SW480 (cell line): Measurements from ENCODE around the gene TGFBI.

ENCODE experiments used
- DNase-seq: peaks from one replicate; pipeline ENCODE4 v3.0.0-alpha.2; 2016; ENCODE audit warnings: low spot score

Gene TGFBI

DNA sequence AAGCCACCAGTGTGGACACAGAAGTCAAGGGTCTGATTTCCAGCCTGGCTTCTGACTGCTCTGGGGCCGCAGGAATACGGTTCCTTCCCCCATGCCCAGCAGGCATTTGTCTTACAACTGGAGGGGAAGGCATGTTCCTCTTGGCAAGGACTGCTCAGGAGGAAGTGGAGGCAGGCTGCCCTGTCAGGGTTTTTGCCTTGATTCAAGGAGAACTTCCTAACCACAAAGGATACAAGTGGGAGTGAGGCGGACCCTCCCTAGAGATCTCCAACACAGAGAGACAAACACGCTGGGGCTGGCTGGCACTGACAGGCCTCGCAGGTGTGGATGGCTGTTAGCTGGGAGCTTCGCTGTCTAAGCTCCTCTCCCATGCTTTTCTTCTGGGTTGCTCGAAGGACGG, 19.1 kb downstream of the TGFBI start:
- no peak for DNase-seq

DNA sequence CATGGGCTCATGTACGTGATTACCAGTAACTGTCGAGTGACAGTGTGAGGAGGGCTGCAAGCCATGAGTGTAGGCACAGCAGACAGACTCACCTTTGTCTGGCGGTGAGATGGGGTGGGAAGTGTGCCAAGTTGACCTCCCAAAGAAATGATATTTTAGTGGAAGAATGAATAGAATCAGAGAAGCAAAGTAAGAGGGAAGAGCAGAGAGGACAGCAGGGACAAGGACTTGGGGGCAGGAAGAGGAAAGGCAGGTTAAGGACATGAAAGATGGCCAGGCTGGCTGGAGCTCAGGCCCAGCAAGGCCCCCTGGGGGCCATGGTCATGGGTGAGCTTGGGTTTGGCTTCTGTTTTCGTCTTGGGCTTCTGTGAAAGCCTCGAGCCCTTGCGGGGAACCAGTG, 20.2 kb downstream of the TGFBI start:
- DNase-seq: no peak

DNA sequence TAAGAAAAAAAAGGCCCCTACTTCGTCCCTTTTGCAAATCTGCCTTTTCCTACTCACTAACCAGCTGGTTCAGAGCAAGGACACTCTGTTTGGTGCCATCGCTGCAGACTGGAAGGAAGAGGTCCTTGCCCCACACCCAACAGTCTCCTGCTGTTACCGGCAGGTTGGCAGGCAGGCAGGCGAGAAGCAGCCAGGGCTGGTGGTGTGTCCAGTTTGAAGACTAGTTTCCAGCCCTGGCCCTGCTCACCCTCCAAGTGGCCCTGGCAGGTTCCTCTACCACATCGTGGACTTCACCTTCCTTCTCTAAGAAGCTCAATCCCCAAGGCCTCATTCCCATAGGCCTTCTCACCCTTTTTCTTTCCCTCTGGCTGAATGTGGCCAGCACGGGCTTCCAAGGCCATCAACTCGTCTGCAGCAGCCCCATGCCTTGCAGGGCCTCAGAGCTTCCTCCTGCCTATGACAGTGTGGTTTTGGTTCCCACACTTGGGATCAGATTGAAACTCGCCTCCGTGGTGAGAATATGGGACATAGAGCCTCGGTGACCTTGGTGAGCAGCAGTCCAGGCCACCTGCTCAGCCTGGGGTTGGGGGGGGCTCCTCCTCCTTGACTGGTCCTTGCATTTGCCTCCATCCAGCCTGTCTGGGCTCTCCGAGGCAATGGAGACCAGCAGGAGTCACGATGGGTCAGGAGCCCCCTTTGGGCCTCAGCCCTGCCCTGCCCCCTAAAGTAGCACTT, 22.9 kb downstream of the TGFBI start:
- no peak for DNase-seq

DNA sequence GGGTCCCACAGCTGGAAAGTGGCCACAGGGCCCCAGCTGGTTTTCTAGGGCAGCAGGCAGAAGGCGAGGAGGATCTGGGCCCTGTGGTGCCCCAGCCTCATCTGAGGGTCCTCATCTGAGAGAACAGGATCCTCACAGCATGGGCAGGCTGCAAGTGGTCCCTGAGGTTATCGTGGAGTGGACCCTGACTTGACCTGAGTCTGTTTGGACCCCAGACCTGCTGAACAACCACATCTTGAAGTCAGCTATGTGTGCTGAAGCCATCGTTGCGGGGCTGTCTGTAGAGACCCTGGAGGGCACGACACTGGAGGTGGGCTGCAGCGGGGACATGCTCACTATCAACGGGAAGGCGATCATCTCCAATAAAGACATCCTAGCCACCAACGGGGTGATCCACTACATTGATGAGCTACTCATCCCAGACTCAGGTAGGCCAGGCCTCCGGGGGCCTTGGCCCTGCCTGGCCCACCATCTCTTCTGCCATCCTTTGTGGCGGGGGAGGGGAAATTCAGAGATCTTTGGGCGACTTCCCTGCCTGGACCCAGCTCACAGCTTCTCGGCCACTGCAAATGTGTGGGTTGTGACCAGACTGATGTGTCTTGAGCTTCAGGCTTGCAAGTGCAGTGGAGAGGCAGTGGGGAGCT, 24.0 kb downstream of the TGFBI start:
- DNase-seq: no peak

DNA sequence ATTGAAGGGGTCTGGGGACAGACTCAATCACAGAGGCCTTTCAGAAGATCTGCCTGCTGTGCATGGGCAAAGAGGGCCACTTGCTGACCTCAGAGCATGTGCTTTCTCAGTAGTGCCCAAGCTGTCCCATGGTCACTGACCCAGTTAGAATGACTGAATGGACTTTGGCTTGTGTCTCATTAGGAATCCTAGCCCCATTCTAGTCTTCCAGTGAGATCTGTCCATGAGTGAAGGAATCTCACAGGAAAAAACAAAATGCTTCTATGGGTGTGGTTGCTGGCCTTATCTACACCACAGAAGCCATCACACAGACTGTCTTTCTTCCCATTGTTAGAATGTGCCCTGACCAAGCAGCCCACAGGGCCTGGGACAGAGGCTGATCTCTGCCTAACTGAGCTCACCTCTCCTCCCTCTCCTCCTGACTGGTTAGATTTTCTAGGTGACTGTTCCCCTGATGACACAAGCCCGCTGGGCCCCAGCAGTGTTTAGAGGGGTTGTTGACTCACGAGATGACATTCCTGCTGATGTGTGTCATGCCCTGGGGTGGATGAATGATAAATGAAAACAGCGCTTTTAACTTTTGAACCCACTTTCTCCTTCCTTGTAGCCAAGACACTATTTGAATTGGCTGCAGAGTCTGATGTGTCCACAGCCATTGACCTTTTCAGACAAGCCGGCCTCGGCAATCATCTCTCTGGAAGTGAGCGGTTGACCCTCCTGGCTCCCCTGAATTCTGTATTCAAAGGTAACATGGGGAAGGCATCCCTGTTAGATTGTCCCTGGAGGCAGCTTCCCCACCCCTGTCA, 24.8 kb downstream of the TGFBI start:
- peak; percentile 98 for DNase-seq

DNA sequence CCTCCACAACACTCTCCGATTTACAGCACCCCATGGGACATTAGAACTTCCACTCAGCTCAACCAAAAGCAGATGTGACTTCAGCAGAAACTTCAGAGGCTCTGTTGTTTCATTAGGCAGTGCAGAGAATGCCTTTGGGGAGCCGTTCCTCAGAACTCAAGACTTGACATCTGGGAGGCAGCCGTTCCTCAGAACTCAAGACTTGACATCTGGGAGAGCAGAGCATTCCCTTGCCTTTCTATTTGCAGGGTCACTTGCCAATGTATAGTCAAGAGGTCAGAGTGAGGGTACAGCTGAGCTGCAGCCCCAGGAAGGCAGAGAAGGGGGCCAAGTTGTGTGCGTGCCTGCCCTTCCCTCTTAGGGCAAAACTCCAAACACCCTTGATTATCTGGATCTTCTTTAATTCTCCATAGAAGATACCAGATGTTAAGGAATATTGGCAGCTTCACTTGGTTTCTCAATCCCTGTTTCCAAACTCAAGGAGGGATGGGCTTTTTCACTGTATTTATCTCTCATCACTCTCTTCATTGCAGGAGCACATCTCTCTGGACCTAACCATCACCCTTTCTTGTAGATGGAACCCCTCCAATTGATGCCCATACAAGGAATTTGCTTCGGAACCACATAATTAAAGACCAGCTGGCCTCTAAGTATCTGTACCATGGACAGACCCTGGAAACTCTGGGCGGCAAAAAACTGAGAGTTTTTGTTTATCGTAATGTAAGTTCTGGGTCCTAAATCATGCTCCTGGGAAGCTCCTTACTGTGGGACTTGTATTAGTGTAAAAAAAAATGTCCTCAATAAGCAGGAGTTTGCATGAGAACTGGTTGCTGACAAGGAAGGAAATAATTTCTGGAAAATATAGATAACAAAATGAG, 25.6 kb downstream of the TGFBI start:
- DNase-seq: no peak

DNA sequence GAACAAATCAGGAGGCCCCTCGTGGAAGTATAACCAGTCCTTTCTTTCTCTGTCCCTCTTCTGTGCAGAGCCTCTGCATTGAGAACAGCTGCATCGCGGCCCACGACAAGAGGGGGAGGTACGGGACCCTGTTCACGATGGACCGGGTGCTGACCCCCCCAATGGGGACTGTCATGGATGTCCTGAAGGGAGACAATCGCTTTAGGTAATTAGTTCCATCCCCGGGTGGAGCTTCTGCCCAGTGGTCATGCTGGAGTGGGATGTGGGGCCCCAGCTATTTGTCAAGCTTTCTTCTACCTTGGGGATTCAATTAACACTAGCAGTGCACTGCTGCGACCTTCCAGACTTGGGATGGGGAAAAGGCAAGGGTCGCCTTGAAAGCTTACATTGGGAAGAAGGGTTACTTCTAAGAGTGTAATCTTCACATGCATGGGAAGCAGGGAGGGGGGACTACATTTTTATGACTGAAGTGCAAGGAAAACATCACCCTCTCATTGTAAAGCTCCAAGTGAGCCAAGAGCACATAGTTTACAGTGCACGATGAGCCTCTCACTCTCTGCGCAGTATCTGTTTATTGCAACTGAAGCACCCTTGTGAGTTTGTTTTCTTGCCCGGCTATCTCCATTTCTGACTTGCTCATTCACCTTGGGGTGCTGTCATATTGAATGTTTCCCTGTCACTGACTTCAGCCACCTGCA, 27.0 kb downstream of the TGFBI start:
- no peak for DNase-seq

DNA sequence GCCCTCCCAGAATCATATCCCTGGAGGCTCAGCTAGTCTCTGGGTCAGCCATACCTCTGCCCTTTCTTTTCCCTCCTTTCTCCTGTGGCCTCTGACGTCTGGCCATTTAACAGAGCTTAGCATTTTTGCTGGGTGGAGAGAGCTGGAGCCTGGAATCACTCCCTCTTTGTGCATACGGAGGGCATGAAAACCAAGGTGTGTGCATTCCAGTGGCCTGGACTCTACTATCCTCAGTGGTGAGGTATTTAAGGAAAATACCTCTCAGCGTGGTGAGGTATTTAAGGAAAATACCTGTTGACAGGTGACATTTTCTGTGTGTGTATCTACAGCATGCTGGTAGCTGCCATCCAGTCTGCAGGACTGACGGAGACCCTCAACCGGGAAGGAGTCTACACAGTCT, 27.5 kb downstream of the TGFBI start:
- DNase-seq: no peak

DNA sequence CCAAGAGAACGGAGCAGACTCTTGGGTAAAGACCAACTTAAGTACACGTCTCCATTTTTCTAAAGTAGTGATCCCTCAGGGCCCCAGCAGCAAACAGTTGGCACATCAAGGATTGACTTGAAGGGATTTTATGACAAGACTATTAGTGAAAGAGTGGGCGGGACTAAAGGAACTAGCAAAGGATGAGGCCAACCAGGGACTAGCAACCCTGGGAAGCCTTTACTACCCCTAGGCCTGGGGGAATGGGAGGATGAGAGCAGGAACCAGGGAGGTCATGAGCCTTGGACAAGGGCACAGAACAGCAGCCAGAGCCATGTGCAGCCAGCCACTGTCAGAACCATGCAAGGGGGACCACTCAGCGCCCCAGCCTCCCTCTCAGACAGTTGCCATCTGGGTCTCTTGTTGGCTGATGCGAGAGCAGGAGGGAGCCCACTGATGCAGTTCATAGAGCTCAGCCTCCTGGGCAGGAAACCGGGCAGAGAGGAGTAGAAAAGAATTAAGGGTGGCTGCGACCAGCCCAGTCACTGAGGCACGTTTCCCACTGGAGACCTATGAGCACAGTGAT, 28.1 kb downstream of the TGFBI start:
- DNase-seq: no peak

DNA sequence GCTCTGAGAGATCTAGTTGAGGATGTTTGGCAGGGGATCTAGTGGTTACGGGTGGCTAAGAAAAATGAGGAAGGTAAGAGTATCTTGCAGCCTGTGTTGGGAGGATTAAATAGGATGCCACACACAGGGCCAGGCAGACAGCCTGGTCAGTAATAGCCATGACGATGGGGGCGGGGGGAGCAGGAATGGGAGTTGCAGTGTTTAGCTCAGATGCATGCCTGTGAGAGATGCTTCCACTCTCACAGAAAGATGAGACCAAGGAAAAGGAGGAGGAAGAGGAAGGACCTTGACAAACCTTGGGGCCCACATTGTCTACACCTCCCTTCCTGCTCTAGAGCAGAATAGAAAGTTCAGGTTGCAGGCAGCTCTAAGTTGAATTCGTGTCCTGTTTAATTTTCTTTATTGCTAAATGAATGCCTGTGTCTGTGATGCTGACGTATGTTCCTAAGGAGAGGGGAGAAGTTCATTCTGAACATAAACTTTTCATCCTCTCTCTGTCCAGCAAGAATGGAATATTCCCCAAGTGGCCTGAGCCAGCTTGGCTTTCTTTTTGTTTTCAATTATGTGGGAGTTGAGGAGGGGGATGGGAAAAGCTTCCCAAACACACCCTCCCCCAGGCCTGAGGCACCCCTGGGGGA, 28.7 kb downstream of the TGFBI start:
- DNase-seq: no peak

DNA sequence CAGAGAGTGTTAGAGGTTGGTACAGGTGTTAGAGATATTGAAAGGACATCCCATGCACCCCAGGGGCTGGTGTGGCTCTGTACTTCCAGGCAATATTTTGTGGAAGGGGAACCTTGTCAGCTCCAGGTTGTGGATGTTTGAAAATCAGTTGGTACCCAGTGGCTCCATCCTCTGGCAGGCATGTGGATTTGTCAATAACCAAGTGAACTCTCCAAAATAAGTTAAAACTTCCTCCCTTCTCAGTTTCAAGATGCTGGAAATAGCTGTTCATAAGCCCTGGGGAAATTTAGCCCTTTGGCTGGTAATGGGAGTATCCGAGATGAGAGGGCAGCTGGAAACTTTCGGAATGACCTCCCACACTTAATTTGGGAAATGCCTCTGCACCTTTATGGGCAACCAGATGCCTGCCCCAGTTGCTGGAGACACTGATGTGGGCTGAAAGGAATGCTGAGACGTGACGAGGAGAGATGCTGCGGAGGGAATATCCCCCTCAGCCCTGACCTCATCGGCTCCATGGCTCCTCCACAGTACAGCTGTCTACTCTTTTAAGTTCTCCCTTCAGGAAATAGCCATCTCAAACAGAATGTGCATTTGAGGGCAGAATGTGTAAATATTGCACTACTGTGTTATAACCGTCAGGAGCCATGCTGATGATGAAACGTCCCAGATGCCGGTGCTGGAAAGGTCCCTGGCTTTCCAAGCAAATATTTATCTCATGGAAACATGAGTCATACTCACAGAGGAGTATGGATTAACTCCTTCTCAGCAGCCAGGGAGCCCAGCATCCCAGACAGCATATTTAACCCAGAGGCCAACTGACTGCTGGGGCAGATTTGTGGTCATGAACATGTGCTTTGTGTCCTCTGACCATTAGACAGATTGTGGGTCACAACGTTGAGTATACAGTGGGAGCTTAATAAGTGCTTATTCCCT, 29.5 kb downstream of the TGFBI start:
- DNase-seq: peak; percentile 83

DNA sequence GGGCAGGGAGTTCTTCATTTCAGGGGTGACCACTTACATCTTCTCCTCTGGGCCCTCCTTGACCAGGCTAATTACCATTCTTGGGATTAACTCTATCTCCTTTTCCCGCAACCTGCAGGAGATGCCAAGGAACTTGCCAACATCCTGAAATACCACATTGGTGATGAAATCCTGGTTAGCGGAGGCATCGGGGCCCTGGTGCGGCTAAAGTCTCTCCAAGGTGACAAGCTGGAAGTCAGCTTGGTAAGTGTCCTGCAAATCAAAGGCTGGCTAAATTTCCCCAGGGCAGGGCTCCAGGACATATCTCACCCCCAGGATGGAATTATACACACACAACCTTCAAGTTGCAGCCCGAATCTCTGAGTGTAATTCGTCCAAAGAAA, 30.2 kb downstream of the TGFBI start:
- no peak for DNase-seq

DNA sequence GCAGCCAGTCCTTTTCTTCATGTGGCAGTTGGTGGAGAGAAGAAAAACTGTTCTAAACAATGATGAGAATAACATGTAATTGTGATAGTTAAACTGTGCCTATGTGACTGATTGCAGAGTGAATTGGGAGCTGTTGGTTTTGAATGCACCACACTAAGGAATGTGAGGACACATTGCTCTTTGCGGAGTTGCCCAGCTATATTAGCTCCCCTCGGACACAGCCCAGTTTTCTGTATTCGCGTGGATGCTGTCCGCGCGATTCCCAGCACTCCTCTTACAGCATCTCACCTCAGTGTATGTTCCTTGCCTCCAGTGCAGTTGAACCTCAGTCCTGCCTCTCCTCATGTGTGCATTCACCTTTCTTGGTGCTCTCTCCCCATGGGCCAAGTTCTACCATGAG, 32.2 kb downstream of the TGFBI start:
- DNase-seq: no peak

DNA sequence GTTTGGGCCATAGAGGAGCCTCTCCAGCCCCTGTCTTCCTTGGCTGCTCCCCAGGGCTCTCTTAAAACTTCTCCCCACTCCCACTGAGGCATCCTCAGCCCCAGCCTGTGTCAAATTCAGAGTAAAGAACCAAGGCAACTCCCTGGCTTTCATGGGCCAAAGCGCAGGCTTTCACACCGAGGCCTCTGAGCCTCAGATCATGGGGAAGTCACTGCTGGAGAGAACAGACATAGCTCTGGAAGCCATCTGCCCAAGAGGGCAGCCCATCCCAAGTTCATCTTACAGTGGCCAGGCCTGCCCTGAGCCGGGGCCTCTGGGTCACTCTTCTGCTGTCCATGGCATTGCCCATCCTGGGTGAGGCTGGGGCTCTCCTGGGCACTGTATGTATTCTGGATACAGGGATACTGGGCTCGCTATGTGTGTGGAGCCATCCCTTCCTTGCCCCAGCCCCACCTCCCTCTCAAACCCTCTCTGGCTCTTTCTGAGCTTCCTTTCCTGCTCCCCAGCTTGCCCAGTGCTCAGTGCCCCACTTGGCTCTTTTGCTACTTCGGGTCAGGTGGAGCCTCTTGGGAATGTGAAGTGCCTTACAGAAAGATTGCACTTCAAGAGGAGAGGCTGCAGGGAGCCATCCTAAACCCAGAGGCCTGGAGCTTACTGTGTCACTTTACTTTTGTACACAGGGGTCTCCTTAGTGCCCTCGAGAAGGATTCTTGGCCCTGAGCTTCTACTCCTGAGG, 33.0 kb downstream of the TGFBI start:
- no peak for DNase-seq

DNA sequence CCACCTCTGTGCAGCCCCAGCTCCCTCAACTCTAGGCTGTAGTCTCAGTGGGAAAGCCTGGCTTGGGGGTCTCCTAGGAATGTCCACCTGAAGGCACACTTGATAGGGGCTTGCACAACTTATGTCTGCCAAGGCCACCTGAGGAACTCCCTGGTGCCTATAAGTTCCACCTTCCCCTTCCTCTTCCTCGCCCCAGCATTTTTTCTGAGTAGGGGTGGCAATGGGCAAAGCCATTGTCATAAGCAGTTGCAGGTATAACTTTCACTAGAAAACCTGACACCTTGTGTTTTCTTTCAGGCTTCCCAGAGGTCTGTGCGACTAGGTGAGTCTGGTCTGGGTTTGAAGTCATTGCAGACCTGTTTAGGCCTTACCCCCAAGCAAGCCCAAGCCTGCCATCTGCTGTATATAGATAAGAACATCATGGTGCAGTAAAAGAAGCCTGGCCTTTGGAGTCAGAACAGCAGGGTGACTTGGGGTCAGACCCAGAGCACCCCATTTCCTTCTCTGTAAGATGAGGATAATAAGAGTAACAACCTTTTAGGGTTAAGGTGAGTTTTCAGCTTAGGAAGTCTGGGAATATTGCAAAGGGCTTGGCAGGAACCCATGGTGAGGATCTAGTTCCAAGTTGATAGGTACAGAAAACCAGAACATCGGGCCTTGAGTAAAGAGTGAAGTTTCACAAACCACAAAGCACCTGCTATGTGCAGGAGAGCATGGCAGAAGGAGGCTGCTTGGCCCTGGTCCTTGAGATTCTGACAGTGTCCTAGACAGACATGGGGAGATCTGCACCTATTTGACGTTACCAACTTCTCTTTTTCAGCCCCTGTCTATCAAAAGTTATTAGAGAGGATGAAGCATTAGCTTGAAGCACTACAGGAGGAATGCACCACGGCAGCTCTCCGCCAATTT, 33.8 kb downstream of the TGFBI start:
- peak; percentile 80 for DNase-seq

DNA sequence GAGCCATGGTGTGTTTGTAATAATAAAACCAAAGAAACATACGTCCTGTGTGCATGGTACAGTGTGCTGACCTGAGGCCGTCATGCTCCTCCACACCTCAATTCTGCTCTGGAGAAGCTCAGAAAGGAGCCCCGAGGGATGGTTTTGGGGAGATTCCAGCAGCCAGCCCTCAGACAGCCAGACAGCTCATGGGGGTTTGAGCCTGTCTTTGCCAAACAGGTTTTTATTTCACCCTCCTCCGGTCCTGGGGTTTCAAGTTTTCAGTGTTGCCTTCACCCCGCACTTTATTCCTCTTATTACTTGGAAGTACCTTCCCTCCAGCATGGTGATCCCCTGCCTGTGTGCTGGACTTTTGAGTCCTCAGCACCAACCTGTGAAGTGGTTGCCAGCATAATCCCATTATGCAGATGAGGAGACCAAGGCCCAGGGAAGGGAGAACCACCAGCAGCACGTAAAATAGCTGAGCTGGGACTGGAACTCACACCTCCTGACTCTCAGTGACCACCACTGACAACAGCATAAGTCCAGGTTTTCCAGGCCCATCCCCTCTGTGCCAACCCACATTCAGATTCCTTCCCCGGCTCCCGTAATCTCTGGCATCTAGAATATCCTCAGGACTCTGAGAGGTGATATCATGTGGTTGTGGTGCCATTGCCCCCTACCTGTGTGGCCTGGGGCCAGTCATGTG, 35.1 kb downstream of the TGFBI start:
- DNase-seq: no peak

DNA sequence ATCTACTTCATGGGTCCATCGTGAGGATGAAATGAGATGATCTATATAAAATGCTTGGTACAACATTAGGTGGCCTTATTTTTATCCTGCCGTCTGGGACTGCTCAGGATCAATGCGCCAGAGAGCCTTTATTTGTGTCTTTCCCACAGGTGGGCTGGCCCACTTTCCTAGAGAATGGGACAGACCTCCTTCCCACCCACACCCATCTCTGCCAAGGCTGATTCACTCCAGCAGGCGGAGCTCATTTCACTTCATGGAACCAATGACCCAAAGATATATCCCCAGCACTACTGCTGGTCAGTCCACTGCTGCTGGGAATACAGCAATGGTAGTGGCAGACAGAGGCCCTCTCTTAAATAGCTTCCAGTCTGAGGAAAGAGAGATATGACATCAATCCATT, 35.7 kb downstream of the TGFBI start:
- DNase-seq: no peak
